GM18858 (cell line): ENCODE data around the gene CAPS.

Experiments used
- ATAC-seq: cut with Tn5 transposase; IDR thresholded peaks from one replicate; pipeline ENCODE4 v1.9.1; 2021; ENCODE audit not compliant: unreplicated experiment

Gene CAPS

DNA sequence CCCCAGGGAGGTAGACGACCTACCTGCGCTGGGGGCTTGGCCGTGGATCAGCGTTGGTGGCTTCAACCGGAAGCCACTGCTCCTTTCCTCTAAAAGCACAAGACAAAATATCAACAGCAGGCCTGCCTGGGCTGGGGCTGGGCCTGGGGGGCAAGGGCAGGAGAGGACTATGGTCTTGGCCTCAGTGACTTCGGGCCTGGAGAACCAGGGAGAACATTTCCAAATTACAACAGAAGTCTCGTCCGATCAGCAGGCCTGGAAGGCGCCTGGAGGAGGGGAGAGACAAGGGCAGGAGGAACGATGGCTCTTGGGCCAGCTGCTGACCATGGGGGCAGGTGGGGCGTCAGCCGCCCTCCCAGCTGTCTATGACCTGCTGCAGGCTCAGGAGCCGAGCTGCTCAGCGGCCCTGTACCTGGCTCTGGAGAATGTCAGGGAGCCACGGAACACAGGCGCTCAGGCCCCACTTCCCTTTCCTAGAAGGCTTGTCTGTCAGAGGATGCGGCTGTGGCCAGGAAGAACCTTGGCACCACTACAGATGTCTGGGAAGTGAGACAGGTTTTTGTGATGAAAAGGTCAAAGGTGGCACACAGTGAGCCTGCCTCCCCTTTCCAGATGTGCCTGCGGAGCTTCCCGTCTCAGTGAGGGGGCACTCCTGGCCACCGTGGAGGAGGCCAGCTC lies 19.5 kb downstream of the CAPS start:
- no peak for ATAC-seq

DNA sequence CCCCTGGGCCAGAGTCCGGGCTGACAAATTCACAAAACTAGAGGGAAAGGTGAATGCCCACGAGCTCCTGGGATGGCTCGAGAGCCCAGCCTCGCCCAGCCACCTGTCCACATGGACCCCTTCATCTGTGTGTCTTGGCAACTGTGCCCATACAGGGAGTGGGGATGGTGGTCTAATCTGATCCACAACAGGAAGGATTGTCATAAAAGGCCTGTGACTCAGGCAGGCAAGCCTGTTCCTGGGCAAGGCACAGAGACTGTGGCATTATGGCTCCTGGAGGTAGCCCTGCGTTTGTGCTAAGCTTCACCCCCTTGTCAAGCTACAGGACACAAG lies 20.0 kb downstream of the CAPS start:
- ATAC-seq = no peak

DNA sequence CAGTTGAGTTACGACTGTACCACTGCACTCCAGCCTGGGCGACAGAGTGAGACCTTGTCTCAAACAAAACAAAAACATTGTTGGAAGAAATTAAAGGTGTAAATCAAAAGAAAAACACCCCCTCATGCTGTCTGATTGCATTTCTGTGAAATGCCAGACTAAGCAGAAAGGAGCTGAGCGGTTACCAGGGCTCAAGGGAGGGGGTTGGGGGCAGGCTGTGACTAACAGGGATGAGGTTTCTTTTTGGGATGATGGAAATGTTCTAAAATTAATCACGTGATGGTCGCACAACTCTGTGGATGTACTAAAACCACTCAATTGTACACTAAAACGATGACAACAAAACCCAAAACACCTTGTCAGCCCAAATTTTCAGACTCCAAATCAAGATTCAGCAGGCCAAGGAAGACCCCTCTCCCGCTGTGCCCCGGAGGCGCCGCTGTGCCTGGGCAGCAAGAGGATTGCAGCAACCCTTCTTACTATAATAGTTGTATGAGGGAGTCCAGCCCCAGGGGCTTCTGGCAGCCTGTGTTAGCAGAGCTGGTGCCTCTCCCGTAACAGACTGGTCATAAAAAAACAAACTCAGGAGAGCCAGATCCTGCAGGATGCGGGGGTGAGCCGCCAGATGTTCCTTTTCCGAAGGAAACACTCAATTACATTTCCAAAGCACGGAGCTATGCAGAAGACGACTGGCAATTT lies 20.9 kb downstream of the CAPS start:
- no peak for ATAC-seq

GRCh38 chr19:5935473-5936291 lies 21.6 kb downstream of the CAPS start:
- no peak for ATAC-seq

- no peak for ATAC-seq
These were observed 22.2 kb downstream of the CAPS start for GRCh38 chr19:5936292-5936592.

DNA sequence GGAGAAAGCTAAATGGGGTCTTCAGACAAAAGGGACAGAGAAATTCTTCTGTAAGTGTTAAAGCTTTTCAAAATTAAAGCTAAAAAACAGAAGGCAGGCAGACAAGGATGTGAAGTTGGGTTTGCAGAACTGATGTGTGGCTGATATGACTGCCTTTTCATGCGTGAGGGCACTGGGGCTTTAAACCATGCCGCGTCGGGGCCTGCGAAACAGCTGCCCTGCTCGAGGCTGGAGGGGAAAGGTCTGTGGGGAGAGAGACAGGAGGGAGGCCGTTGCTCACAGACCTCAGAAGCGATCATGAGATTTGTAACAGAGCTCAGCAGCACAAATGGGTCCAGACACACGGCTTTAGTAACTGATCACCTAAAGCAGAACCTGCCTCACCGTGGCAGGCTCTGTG lies 23.5 kb downstream of the CAPS start:
- no peak for ATAC-seq

DNA sequence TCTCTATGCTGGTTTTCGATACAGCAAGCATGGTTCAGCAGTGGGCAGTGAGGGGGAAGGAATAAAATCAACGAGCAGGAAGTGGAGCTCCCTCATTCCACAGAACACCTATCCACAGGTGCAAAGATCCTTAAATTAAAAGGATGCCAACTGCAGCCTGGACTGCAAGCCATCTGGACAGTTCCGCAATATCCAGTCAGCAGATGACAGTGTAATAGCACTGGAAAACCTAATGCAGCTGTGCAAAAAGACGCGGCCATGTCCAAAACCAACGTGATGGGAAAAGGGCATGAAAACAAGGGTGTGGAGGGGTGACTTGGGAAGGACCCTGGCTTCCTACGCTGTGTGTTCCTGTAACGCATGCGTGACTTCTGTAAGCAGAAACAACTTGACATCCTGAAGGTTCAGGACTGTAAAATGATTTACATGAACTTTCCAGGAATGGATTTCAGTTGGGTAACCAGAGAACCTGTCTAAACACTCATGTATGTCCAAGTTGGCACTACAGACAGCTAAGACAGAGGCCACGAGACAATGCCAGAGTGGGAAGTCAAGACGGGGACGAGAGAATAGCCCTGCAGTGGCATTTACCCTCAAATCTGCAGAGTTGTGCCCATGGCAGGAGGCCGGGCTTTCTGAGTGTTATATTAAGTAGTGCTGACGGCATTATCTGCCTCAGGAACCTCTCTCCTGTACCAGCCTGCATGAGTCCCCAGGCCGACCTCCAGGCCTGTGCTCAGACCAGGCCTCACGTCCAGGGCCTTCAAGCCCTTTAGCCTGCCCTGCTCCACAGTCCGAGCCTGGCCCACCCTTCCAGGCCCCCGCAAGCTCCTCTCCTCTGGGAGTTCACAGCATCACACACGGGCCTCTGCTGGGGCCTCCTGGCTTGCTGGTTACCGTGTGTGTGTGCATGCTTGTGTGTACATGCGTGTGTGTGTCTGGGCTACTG lies 26.5 kb downstream of the CAPS start:
- no peak for ATAC-seq

DNA sequence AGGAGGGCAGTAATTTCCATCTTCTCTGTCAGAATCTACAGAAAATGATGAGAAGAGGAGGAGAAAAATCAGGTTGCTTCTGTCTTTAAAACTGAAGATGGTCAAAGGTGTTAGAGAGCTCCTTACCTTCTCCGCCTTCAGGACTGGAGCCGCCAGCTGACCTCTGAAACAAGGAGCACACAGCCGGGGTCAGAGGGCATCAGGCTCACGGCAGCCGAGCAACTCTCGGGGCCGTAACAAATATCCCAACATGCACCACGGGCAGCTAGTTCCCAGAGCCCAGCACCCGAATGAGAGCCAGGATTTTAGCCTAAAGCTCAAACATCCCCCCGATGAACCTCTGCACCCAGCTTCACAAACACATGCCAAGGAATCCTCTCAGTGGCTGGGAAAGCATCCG lies 27.6 kb downstream of the CAPS start:
- ATAC-seq = no peak

DNA sequence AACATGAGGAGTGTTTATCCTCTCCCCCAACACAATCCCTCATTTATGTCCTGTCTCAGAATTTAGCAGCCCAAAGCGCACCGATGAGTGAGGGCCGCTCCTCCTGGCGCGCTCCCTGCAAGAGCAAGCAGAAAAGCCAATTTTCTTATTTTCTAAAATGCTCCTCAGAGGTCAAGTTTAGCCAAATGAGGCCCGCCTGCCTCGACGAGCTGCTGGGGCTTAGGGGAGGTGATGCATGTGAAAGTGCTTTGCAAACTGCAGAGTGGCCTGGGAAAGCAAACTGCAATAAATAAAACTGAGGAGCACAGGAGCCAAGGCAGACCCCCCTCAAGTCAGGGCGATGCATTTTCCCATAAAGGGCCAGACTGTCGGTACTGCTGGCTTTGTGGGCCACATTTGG lies 29.0 kb downstream of the CAPS start:
- ATAC-seq = no peak

DNA sequence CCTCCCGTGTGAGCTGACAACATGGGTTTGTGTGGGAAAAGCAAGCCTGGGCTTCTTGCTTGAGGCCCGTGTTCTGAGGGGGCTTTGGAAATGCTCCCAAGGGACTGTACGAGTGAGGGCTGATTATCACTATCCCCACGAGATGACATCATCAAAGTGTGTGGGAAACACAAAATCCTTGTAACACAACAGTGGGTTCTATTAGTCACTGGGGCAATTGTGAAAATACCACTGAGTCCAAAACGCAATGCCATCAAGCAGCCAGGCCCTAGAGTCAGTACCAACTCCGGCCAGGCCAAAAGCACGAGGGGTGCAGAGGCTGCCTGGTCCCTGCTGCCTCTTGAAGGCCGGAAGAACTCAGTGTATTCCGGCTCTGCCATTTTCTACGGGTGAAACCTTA lies 29.6 kb downstream of the CAPS start:
- no peak for ATAC-seq

DNA sequence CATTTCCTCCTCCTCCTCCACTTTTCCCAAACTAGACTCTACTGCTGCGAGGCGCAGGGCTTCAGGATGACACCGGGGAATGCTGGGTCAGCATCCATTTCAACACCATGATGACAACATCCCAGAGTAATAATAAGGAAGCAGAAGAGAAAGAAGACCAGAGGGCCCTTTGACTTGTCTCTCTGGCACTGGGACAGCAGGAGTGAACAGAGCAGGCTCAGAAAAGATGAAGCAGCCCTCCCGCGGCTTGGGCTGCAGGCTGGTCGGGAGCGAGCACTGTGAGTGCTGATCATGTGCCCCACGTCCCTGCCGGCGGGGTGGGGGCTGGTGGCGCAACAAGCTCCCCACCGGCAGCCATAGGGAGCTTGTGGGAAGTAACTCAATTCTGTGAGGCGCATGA lies 33.4 kb downstream of the CAPS start:
- no peak for ATAC-seq

DNA sequence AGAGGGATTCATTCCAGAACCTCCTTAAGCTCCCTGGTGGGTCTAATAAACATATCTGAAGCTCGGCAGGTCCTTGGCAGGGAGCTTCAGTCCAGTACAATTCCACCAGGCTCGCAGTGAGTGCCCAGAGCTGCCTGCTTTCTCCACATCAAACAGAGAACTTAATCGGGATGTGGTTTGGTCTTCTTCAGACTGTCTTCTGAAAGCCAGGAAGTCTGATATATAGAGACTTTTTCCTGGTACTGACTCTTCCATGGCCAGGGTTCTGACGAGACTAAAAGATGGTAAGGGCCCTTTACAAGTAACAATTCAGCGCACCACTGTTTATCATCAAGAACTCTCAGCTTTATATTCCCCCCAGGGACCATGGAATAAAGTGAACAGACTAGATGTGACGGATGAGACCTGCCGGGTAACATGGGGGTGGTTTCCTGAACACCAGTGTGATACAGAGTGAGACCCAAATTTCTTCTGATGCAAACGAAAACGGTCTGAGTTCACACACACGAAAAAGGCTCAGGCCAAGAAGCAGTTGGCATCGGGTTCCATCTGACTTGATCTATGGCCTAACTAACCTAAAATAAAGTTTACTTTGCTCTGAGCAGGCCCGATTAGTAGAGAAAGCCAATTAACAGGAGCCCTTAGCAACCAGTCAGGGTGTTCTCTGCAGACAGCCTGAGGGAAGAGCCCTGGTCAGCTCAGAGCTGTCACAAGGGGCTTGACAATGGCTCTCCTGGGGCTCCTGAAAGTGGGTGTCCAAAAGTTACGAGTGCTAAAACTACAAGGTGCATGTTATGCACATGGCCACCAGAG lies 34.9 kb downstream of the CAPS start:
- ATAC-seq = no peak

DNA sequence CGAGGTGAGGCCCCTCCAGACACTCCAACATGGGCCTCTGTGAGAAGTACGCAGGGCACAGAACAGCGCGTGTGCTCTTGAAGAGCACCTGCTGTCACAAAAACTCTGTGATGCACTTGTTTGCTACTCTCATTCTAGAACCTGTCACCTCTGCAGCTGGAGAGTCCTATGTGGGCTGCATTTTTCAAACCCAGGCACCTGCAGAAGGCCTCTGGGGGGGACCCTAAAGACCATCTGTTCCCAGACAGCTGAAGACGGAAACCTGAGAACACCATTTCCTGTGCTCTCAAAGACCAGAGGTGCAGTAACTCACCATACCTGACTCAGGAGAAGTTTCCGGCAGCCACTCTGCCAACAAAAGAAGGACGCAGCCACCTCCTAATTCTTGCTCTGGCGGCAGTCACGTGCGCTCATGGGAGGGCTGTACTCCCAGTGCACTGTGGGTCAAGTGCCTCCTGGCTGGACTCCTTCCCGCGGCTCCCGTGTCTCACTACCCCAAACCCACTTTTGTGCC lies 35.8 kb downstream of the CAPS start:
- no peak for ATAC-seq

DNA sequence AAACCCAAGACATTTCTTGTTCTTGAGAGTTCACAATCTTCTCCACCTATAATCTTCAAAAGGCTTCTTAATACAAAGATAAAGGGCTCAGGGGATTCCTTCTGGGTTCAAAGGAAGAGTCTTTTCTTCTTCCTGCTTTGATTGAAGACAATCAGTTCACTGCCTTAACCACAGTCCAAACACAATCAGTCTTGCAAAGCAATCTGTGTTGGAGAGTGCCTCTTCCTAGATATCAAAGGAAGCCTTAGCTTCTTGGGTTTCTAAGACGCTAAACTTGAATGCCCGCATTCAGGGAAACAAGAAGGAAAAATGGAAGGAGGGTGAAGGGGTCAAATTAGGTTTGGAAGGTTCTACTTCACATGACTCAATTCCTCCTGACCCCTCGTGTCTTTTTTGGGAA lies 36.7 kb downstream of the CAPS start:
- no peak for ATAC-seq

GRCh38 chr19:5951338-5951861 lies 37.3 kb downstream of the CAPS start:
- no peak for ATAC-seq

DNA sequence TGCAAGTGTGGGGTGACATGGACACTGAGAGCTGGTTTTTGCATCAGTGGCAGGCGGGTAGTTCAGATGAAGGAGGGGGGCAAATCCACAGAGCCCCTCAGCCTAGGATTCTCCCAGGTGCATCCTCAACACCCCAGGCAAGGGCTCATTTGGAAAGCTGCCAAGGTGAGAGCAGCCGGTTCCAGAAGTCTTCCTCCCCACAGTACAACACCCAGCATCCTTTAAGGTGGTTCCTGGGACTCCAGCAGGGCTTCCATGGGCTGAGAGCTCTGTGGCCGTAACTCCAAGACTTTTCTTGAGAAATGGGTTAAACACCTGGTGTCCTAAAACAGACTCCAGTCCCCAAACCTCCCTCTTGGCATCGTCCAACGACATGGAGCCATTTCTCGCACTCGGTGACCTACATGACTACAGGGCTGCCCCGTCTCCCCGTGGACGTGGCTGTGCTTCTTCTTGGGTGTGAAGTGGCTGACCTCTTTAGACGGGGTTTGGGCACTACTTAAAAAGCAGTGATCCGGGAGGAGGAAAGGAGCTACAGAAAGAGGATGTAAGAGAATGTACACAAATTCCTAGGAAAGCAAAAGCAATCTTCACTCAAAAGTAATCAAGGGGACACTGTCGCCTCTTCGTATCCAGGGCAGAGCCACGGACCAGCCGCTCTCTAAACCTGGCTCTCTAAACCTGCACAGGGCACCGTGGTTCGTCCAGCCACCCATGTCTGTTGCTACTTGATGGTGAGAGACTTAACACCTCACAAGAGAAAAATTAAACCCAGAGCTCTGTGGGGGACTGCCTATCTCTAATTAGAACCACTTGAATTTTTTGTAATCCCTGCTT lies 38.4 kb downstream of the CAPS start:
- no peak for ATAC-seq

DNA sequence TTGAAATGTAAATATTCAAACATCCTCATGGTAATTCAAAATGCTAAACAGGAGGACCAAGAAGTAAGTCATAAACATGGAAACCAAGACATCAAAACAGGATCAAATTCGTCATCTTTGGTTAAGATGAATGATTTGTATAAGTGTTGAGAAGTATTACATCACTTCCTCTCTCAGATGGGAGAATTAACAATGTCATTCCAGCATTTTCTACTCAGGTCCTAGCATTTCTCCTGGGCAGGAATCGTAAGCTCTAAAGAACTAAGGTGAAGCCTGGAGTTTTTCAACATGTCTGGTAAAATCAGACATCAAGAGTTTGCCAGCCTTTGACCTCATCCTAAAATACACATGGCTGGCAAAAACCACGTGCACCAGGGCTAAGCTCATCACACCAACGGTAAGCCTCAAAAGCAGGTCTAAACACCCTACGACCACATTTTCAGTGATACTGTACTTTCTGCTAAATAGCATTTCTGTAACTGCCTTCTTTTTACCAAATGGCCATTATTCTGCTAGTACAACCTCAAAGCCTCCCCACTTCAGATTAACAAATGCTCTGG lies 39.1 kb downstream of the CAPS start:
- no peak for ATAC-seq

- ATAC-seq = no peak
These were observed 39.7 kb downstream of the CAPS start for GRCh38 chr19:5953680-5954213.

GRCh38 chr19:5954293-5954692 lies 40.2 kb downstream of the CAPS start:
- no peak for ATAC-seq
